Smooth muscle cell (in vitro differentiated cells): ENCODE measurements around the gene DIO3. TPM values are rescaled to one million over a fixed set of nuclear protein-coding genes. Genes with fewer than 3 reads are reported as not detected.

ENCODE experiments used
- DNase-seq: peaks from one replicate; lab custom pipeline; 2025; ENCODE audit not compliant: unreplicated experiment; lab: John Stamatoyannopoulos, UW
- H2AFZ ChIP-seq: fragments of 200-600 bp; sonication (generic); 2 replicates; pipeline ENCODE4 v1.6.0; 2016; ENCODE audit warnings: antibody characterized with exemption, low read depth, mild to moderate bottlenecking
- H3F3A ChIP-seq: fragments of 200-600 bp; sonication (generic); 2 replicates; pipeline ENCODE4 v1.6.0; 2017; ENCODE audit warnings: antibody characterized with exemption, low read depth
- H3K27ac ChIP-seq: fragments of 200-600 bp; sonication (generic); 2 replicates; pipeline ENCODE4 v1.5.1; 2016; ENCODE audit warnings: low read depth, mild to moderate bottlenecking
- H3K27me3 ChIP-seq: fragments of 200-600 bp; sonication (generic); 2 replicates; pipeline ENCODE4 v1.6.1; 2016; ENCODE audit warnings: low read depth, mild to moderate bottlenecking
- H3K36me3 ChIP-seq: fragments of 200-600 bp; sonication (generic); 2 replicates; pipeline ENCODE4 v1.5.1; 2016; ENCODE audit warnings: low read depth
- H3K4me1 ChIP-seq: fragments of 200-600 bp; sonication (generic); 2 replicates; pipeline ENCODE4 v1.5.1; 2016; ENCODE audit warnings: low read depth
- H3K4me2 ChIP-seq: fragments of 200-600 bp; sonication (generic); 2 replicates; pipeline ENCODE4 v1.6.0; 2016; ENCODE audit warnings: mild to moderate bottlenecking
- H3K4me3 ChIP-seq: fragments of 200-600 bp; sonication (generic); 2 replicates; pipeline ENCODE4 v1.5.1; 2016; ENCODE audit warnings: mild to moderate bottlenecking
- H3K79me2 ChIP-seq: fragments of 200-600 bp; sonication (generic); 2 replicates; pipeline ENCODE4 v1.6.0; 2016; ENCODE audit warnings: low read depth, mild to moderate bottlenecking
- H3K9ac ChIP-seq: fragments of 200-600 bp; sonication (generic); 2 replicates; pipeline ENCODE4 v1.6.0; 2016; ENCODE audit warnings: low read depth
- H3K9me3 ChIP-seq: fragments of 200-600 bp; sonication (generic); replicated peaks from 2 replicates; pipeline ENCODE4 v1.5.1; 2016; ENCODE audit warnings: low read depth
- H4K20me1 ChIP-seq: fragments of 200-600 bp; sonication (generic); 2 replicates; pipeline ENCODE4 v1.6.0; 2016; ENCODE audit warnings: low read depth
- WGBS: methylation state at CpG from one replicate; pipeline ENCODE4 v1.1.7; 2016; ENCODE audit warnings: low lambda C conversion rate; 5-methylcytosine and 5-hydroxymethylcytosine counted together
- polyA plus RNA-seq: library from polyadenylated mRNA; unstranded; fragments of >200 nt; fragmentation: Nextera tagmentation; extraction: Ambion mirVana; gene quantifications from 2 replicates; pipeline ENCODE4 v1.2.1, GENCODE V29; 2016
- total RNA-seq: library from RNA; depleted of rRNA; stranded (reverse); fragments of >200 nt; gene quantifications from 2 replicates; pipeline ENCODE4 v1.2.3, GENCODE V29; 2014
- TF ChIP-seq, protein P1 (sequence below): fragments of 200-600 bp; sonication (generic); IDR thresholded peaks from 2 replicates; pipeline ENCODE4 v1.5.1; 2017; ENCODE audit warnings: borderline replicate concordance, mild to moderate bottlenecking, antibody characterized with exemption; ENCODE audit not compliant: insufficient read depth, poor library complexity, severe bottlenecking

DIO3 gene
- total and polyA plus RNA-seq, 2 experiments from 2014 or later, result 21.0 to 36.5 TPM

DNA sequence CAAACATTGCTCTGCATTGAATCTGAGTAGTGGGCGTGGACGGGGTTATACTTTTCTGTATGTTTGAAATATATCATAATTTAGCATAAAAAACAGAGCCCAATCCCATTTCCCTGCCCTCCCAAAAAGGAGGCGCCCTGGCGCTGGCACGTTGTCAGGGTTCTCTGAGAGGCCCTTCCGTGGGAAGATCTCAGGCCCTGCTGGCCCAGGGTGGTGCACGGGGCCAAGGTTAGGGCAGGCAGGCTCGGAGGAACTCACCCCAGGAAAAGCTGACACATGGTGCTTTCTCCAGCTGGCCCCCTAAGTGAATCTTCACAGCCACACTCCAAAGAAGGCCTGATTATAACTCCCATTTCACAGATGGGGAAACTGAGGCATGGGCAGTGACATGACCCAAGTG, 17.2 kb downstream of the DIO3 start:
- Histone ChIP-seq H3K36me3 (no peaks in the 10 kb centered on the region), H3K27me3 (no peaks in the 10 kb centered on the region), H2AFZ (no peak overlapping the region), H4K20me1 (no peaks in the 10 kb centered on the region), H3K9ac (no peak overlapping the region), H3K4me2 (no peak overlapping the region), H3K4me3 (no peak overlapping the region), H3F3A (no peaks in the 10 kb centered on the region), H3K4me1 (no peaks in the 10 kb centered on the region), H3K27ac (no peak overlapping the region), H3K9me3 (no peaks in the 10 kb centered on the region), H3K79me2 (no peaks in the 10 kb centered on the region)
- TF ChIP-seq, protein P1, sequence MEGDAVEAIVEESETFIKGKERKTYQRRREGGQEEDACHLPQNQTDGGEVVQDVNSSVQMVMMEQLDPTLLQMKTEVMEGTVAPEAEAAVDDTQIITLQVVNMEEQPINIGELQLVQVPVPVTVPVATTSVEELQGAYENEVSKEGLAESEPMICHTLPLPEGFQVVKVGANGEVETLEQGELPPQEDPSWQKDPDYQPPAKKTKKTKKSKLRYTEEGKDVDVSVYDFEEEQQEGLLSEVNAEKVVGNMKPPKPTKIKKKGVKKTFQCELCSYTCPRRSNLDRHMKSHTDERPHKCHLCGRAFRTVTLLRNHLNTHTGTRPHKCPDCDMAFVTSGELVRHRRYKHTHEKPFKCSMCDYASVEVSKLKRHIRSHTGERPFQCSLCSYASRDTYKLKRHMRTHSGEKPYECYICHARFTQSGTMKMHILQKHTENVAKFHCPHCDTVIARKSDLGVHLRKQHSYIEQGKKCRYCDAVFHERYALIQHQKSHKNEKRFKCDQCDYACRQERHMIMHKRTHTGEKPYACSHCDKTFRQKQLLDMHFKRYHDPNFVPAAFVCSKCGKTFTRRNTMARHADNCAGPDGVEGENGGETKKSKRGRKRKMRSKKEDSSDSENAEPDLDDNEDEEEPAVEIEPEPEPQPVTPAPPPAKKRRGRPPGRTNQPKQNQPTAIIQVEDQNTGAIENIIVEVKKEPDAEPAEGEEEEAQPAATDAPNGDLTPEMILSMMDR, result no peak
- no peak for DNase-seq
- 91% methylated on average over 8 of the region's 8 CpGs for WGBS

DNA sequence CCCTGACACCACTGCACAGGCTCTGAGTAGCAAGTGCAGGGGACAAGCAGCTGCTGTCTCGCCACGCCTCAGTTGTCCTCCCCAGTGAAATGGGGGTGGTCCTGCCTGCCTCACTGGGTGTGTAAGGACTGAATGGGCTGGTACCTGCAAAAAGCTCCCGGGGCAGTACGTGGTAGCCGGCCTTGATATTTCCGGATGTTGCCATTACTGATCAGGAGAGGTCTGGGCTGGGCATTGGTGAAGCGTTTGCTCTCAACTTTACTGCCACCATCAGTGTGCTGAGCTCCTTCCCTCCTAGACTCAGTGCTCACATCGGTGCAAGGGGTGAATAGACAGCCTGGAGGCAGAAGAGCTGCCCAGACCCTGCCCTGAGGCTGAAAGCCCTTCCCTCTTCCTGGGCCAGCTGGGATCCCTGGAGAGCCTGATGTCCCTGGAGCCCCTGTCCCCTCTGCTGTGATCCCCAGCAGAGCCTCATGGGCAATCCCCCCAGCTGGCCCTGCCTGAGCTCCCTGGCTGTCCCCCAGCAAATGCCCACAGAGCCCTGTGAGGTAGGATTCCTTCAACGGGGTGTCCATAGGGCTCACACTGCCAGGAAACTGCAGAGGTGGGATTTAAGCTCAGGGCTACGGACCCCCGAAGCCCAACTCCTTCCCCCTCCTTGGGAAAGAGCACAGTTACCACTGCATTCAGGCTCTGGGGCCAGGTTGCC, 18.2 kb downstream of the DIO3 start:
- Histone ChIP-seq H3K9ac (no peak overlapping the region), H3K9me3 (no peaks in the 10 kb centered on the region), H3K27ac (no peak overlapping the region), H3K36me3 (no peaks in the 10 kb centered on the region), H4K20me1 (no peaks in the 10 kb centered on the region), H3F3A (no peaks in the 10 kb centered on the region), H2AFZ (no peak overlapping the region), H3K79me2 (no peaks in the 10 kb centered on the region), H3K4me3 (no peak overlapping the region), H3K4me1 (no peaks in the 10 kb centered on the region), H3K27me3 (no peaks in the 10 kb centered on the region), H3K4me2 (no peak overlapping the region)
- DNase-seq, result no peak
- 91% methylated on average over 11 of the region's 11 CpGs for WGBS
- TF ChIP-seq, protein P1, result no peak

DNA sequence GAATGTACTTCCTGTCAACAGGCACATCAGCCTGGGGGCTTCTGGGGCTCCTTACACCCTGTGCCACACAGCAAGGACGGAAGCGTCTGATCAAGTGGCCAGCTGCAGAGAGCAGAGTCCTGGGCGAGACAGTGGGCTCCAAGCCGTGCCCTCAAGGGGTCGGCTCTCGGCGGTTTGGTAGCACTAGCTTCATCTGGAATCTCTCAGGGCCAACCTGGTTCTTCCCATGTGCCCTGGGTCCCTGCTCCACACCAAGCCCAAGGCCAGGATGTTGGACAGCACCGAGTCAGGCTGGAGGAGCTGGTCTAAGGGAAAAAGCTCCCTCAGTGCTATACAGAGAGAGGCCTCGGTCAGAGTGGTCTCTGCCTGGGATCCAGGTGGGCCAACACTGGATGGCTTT, 20.5 kb downstream of the DIO3 start:
- Histone ChIP-seq H3K9me3 (no peaks in the 10 kb centered on the region), H3F3A (no peaks in the 10 kb centered on the region), H3K4me3 (no peak overlapping the region), H3K4me2 (no peak overlapping the region), H3K27ac (no peak overlapping the region), H3K27me3 (no peaks in the 10 kb centered on the region), H3K4me1 (no peaks in the 10 kb centered on the region), H2AFZ (no peak overlapping the region), H3K79me2 (no peaks in the 10 kb centered on the region), H4K20me1 (no peaks in the 10 kb centered on the region), H3K9ac (no peak overlapping the region), H3K36me3 (no peaks in the 10 kb centered on the region)
- TF ChIP-seq, protein P1, result no peak
- 89% methylated on average over 9 of the region's 9 CpGs for WGBS
- no peak for DNase-seq

DNA sequence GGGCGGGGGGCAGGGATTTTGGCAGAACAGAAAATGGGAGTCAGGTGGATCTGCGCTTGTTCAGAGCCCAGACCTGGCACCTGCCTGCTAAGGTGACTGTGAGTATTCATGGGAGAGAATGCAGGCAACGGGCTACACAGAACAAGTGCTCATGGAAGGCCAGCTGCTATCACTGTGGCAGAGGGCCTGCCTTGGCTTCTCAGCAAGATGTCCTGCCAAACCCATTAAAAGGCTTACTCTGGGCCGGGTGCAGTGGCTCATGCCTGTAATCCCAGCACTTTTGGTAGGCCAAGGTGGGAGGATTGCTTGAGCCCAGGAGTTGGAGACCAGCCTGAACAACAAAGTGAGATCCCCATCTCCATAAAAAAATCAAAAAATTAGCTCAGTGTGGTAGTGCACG, 21.0 kb downstream of the DIO3 start:
- no peaks in the 10 kb centered on the region for H3K79me2 ChIP-seq
- H3K9ac ChIP-seq, result no peak overlapping the region
- no peaks in the 10 kb centered on the region for H3F3A ChIP-seq
- no peak for DNase-seq
- no peak overlapping the region for H3K27ac ChIP-seq
- H3K9me3 ChIP-seq, result no peaks in the 10 kb centered on the region
- H3K27me3 ChIP-seq, result no peaks in the 10 kb centered on the region
- no peaks in the 10 kb centered on the region for H4K20me1 ChIP-seq
- H3K36me3 ChIP-seq, result no peaks in the 10 kb centered on the region
- no peaks in the 10 kb centered on the region for H3K4me1 ChIP-seq
- H2AFZ ChIP-seq, result no peak overlapping the region
- H3K4me2 ChIP-seq, result no peak overlapping the region
- TF ChIP-seq, protein P1, result no peak
- 86% methylated on average over 3 of the region's 5 CpGs for WGBS
- H3K4me3 ChIP-seq, result no peak overlapping the region
